Gastroesophageal sphincter (tissue), 4 donors: Measurements from ENCODE around the gene DCLRE1C. TPM values are rescaled to one million over a fixed set of nuclear protein-coding genes. Genes with fewer than 3 reads are reported as not detected.
"Not testable (repeated sequence)": the region's sequence is repeated elsewhere in the genome, so short reads cannot be mapped to it uniquely, and the experiment has no call there.

Experiments
- ATAC-seq: fragments of 150-250 bp; one replicate; pipeline ENCODE4 v1.9.1; 2016; ENCODE audit warnings: mild to moderate bottlenecking, moderate library complexity
- H3K27ac ChIP-seq, 4 donors: fragments of 200-600 bp; sonication (generic) in 3 of 4; 1 replicate in 3 of 4; 2 replicates in 1 of 4; pipeline ENCODE4 v1.5.1; 2016 to 2019
- H3K27me3 ChIP-seq: fragments of 200-600 bp; sonication (generic); one replicate; pipeline ENCODE4 v1.5.1; 2019
- H3K36me3 ChIP-seq, 2 donors: fragments of 200-600 bp; sonication (generic); one replicate each; pipeline ENCODE4 v1.5.1; 2019; ENCODE audit warnings: control low read depth in 1 of 2
- H3K4me1 ChIP-seq, 3 donors: fragments of 200-600 bp; sonication (generic); 1 replicate in 2 of 3; 2 replicates in 1 of 3; pipeline ENCODE4 v1.5.1; 2016 to 2019; ENCODE audit warnings: control low read depth in 2 of 3
- H3K4me3 ChIP-seq, 2 donors: fragments of 200-600 bp; sonication (generic); one replicate each; pipeline ENCODE4 v1.5.1; 2019; ENCODE audit warnings: mild to moderate bottlenecking in 1 of 2, moderate library complexity in 1 of 2
- H3K9me3 ChIP-seq, 3 donors: fragments of 200-600 bp; sonication (generic); one replicate each; pipeline ENCODE4 v1.5.1; 2017 to 2019; ENCODE audit warnings: control low read depth in 2 of 3
- CTCF ChIP-seq, 4 experiments: fragments of 200-600 bp in 2 of 4; fragments of 450-650 bp in 2 of 4; sonication (generic) in 1 of 4; IDR thresholded peaks; one replicate each; pipeline ENCODE4 v1.5.1; 2017 to 2019; ENCODE audit warnings: antibody characterized with exemption in 4 of 4, mild to moderate bottlenecking in 2 of 4, moderate library complexity in 2 of 4
- EP300 ChIP-seq: sonication (generic); formaldehyde crosslinking; IDR thresholded peaks from one replicate; pipeline ENCODE4 v1.6.1; 2017; ENCODE audit warnings: antibody characterized with exemption, mild to moderate bottlenecking
- POLR2A ChIP-seq, 2 donors: fragments of 450-650 bp; IDR thresholded peaks; one replicate each; pipeline ENCODE4 v1.6.1; 2017; ENCODE audit warnings: antibody characterized with exemption in 2 of 2, mild to moderate bottlenecking in 2 of 2, moderate library complexity in 1 of 2
- POLR2AphosphoS5 ChIP-seq: sonication (generic); formaldehyde crosslinking; IDR thresholded peaks from one replicate; pipeline ENCODE4 v1.6.1; 2017; ENCODE audit warnings: antibody characterized with exemption
- WGBS, 2 donors: methylation state at CpG; one replicate each; pipeline ENCODE4 v1.1.5; 2018; ENCODE audit warnings: low coverage in 1 of 2; 5-methylcytosine and 5-hydroxymethylcytosine counted together
- total RNA-seq, 4 donors: library from RNA; depleted of rRNA; stranded (reverse); fragments of >200 nt; gene quantifications; one replicate each; pipeline ENCODE4 v1.1.0, GENCODE V29; 2016

DCLRE1C gene
- total RNA-seq, 4 donors from 2014 or later = 7.7 to 16.8 (median 11.6) TPM

DNA sequence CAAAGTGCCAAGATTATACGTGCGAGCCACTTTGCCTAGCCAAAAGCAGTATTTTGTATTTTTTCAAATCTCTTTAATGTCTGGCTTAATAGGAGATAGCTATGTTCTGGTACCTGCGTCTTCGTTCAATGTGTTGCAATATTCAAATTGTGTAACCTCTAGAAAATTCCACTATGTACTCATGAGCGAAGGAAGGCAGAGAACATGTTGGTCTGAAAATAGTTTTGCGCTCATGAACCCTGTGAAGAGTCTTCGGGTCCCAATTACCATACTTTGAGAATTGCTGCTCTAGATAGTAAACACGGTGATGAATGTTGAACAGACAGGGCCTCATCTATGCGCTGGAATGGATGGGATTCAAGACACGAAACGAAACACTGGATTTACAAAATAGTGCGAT, 78.0 kb downstream of the DCLRE1C start:
- TF ChIP-seq CTCF (IDR thresholded peaks at IDR 0.05) (no peak), POLR2AphosphoS5 (no peak), POLR2A (IDR thresholded peaks at IDR 0.05) (no peak), EP300 (no peak)
- no peak for ATAC-seq
- peaks cover 0 to 35% (median 8%) of the 10 kb centered on the region in 3 donors for H3K4me1 ChIP-seq
- WGBS, 2 donors = 88% methylated on average over 5 to 12 of the region's 12 CpGs
- no peaks in the 10 kb centered on the region for H3K9me3 ChIP-seq
- H3K36me3 ChIP-seq = no peaks in the 10 kb centered on the region
- no peaks in the 10 kb centered on the region for H3K27me3 ChIP-seq
- no peak overlapping the region for H3K27ac ChIP-seq
- no peak overlapping the region for H3K4me3 ChIP-seq

DNA sequence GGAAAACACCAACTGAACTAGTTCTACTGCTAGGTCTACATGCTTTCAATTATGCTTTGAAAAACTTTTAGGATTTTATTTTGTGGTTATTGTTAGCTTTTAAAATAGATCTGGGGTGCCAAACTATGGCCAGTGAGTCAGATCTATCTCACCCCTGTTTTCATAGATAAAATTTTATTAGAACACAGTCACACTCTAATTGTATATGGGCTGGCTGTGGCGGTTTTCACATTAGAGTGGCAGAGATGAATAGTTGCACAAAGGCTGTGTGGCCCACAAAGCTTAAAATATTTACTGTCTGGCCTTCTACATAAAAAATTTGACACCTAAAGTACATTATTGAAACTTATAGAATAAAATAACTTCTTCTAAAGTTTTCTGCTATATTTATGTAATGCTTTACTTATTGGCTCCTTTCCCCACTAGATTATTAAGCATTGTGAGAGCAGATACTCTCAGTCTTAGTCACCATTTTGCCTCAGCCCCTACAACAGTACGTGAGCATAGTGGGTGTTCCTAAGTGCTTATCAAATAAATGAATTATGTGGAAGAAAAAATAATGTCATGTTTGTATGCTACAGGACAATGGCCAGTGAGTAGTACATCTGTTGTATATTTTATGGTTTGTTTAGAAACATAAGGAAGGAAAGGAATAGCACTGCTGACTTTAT, 80.7 kb downstream of the DCLRE1C start:
- Histone ChIP-seq H3K9me3 (no peaks in the 10 kb centered on the region), H3K27ac (no peak overlapping the region), H3K4me1 (peaks cover 0 to 22% (median 5%) of the 10 kb centered on the region in 3 donors), H3K4me3 (no peak overlapping the region), H3K27me3 (no peaks in the 10 kb centered on the region), H3K36me3 (peaks cover 0 to 20% of the 10 kb centered on the region in 2 donors)
- WGBS, 2 donors = 63 to 92% methylated on average over 2 of the region's 2 CpGs
- TF ChIP-seq CTCF (IDR thresholded peaks at IDR 0.05) (no peak), EP300 (no peak), POLR2AphosphoS5 (no peak), POLR2A (IDR thresholded peaks at IDR 0.05) (no peak)
- ATAC-seq = no peak

DNA sequence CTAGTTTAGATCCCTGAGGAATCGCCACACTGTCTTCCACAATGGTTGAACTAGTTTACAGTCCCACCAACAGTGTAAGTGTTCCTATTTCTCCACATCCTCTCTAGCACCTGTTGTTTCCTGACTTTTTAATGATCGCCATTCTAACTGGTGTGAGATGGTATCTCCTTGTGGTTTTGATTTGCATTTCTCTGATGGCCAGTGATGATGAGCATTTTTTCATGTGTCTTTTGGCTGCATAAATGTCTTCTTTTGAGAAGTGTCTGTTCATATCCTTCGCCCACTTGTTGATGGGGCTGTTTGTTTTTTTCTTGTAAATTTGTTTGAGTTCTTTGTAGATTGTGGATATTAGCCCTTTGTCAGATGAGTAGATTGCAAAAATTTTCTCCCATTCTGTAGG, 89.0 kb downstream of the DCLRE1C start:
- WGBS, 2 donors = 94 to 100% methylated on average over 1 to 3 of the region's 3 CpGs
- H3K36me3 ChIP-seq = peaks cover 0 to 74% of the 10 kb centered on the region in 2 donors
- not testable (repeated sequence) for H3K4me3 ChIP-seq, ATAC-seq, H3K27ac ChIP-seq, H3K4me1 ChIP-seq, H3K9me3 ChIP-seq, H3K27me3 ChIP-seq

DNA sequence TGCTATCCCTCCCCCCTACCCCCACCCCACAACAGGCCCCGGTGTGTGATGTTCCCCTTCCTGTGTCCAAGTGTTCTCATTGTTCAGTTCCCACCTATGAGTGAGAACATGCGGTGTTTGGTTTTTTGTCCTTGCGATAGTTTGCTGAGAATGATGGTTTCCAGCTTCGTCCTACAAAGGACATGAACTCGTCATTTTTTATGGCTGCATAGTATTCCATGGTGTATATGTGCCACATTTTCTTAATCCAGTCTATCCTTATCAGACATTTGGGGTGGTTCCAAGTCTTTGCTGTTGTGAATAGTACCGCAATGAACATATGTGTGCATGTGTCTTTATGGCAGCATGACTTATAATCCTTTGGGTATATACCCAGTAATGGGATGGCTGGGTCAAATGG, 89.4 kb downstream of the DCLRE1C start:
- H3K4me3 ChIP-seq, H3K27me3 ChIP-seq, H3K27ac ChIP-seq, ATAC-seq, H3K9me3 ChIP-seq, H3K4me1 ChIP-seq: not testable (repeated sequence)
- WGBS, 2 donors = 100% methylated on average over 3 of the region's 6 CpGs; no CpG with 5 or more reads in 1 of the 2 donors
- peaks cover 0 to 72% of the 10 kb centered on the region in 2 donors for H3K36me3 ChIP-seq

DNA sequence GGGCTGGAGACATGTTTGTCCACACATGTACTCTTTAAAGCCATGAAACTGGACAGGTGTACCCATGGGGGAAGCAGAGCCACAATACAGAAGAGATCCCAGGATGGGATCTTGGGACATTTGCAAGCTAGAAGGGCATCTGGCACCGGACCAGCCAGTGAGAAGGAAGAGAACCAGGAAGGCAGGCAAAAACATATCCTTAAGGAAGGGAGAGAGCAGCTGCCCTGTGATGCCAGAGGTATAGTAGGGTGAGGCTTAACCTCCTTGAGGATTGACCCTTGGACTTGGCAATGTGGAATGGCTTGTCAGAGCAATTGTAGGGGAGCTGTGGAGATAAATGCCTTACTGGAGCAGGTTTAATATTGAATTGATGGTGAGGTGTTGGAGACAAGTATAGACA, 93.1 kb downstream of the DCLRE1C start:
- ATAC-seq = no peak
- TF ChIP-seq POLR2A (IDR thresholded peaks at IDR 0.05) (no peak), CTCF (IDR thresholded peaks at IDR 0.05) (no peak), EP300 (no peak), POLR2AphosphoS5 (no peak)
- H3K36me3 ChIP-seq = peaks cover 0 to 70% of the 10 kb centered on the region in 2 donors
- no peak overlapping the region for H3K27ac ChIP-seq
- H3K9me3 ChIP-seq = no peaks in the 10 kb centered on the region
- no peaks in the 10 kb centered on the region for H3K4me1 ChIP-seq
- no peaks in the 10 kb centered on the region for H3K27me3 ChIP-seq
- H3K4me3 ChIP-seq = no peak overlapping the region
- WGBS, 2 donors = 86 to 100% methylated on average over 1 of the region's 1 CpG

GRCh38 chr10:14859775-14860174, 94.1 kb downstream of the DCLRE1C start:
- Histone ChIP-seq H3K36me3 (peaks cover 0 to 74% of the 10 kb centered on the region in 2 donors), H3K9me3 (no peaks in the 10 kb centered on the region), H3K27me3 (no peaks in the 10 kb centered on the region), H3K27ac (no peak overlapping the region), H3K4me3 (no peak overlapping the region), H3K4me1 (no peaks in the 10 kb centered on the region)
- no peak for ATAC-seq
- TF ChIP-seq POLR2AphosphoS5 (no peak), POLR2A (IDR thresholded peaks at IDR 0.05) (no peak), CTCF (IDR thresholded peaks at IDR 0.05) (no peak), EP300 (no peak)
